HG02642 (cell line): ENCODE measurements around the gene CD4.
A peak's percentile ranks its signal among the peaks of the same experiment; 100 is the strongest.

Experiments used
- ATAC-seq: cut with Tn5 transposase; IDR thresholded peaks from one replicate; pipeline ENCODE4 v1.9.1; 2021; ENCODE audit warnings: mild to moderate bottlenecking; ENCODE audit not compliant: unreplicated experiment, poor library complexity

The CD4 gene

GRCh38 chr12:6775185-6776174, 13.8 kb upstream of the CD4 start:
- ATAC-seq, result no peak

- no peak for ATAC-seq
Measured at GRCh38 chr12:6777386-6777785, 11.9 kb upstream of the CD4 start.

GRCh38 chr12:6778217-6778573, 11.1 kb upstream of the CD4 start:
- ATAC-seq, result no peak

GRCh38 chr12:6778574-6779550, 10.5 kb upstream of the CD4 start:
- peak; percentile 79 for ATAC-seq

GRCh38 chr12:6779708-6780432, 9.5 kb upstream of the CD4 start:
- ATAC-seq, result no peak

GRCh38 chr12:6780573-6780972, 8.8 kb upstream of the CD4 start:
- no peak for ATAC-seq

- no peak for ATAC-seq
Measured at GRCh38 chr12:6782119-6782518, 7.2 kb upstream of the CD4 start.

- ATAC-seq, result no peak
Measured at GRCh38 chr12:6782850-6783566, 6.3 kb upstream of the CD4 start.

GRCh38 chr12:6783828-6784227, 5.5 kb upstream of the CD4 start:
- ATAC-seq, result no peak

- no peak for ATAC-seq
Measured at GRCh38 chr12:6784296-6784695, 5.0 kb upstream of the CD4 start.

GRCh38 chr12:6784761-6785160, 4.6 kb upstream of the CD4 start:
- ATAC-seq, result no peak

GRCh38 chr12:6786416-6787094, 2.8 kb upstream of the CD4 start:
- no peak for ATAC-seq

GRCh38 chr12:6787309-6787708, 2.0 kb upstream of the CD4 start:
- no peak for ATAC-seq

- ATAC-seq, result no peak
Measured at GRCh38 chr12:6790496-6791150, 1.3 kb downstream of the CD4 start.

- ATAC-seq, result peak; percentile 21
Measured at GRCh38 chr12:6791931-6792520, 2.7 kb downstream of the CD4 start.

GRCh38 chr12:6792522-6793201, 3.3 kb downstream of the CD4 start:
- peak; percentile 48 for ATAC-seq

- no peak for ATAC-seq
Measured at GRCh38 chr12:6795088-6795487, 5.8 kb downstream of the CD4 start.

GRCh38 chr12:6796576-6796975, 7.2 kb downstream of the CD4 start:
- ATAC-seq, result no peak
